ENCODE data around the gene UCN2.

DNA sequence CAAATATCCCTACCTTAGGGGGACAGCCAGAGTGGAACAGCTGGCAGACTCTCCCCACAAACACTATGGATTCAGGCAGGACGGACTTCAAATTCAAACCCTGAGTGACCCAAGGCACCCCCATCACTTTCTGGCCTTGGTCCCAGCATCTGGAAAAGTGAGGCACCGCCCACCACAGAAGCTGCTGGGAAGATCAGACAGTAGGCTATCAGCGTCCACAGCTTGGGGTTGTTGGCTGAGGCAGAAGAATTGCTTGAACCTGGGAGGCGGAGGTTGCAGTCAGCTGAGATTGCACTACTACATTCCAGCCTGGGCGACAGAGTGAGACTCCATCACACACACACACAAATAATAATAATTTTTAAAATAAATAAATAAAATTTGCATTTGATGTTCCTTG lies 15.5 kb downstream of the UCN2 start:
- TF ChIP-seq, protein P1, sequence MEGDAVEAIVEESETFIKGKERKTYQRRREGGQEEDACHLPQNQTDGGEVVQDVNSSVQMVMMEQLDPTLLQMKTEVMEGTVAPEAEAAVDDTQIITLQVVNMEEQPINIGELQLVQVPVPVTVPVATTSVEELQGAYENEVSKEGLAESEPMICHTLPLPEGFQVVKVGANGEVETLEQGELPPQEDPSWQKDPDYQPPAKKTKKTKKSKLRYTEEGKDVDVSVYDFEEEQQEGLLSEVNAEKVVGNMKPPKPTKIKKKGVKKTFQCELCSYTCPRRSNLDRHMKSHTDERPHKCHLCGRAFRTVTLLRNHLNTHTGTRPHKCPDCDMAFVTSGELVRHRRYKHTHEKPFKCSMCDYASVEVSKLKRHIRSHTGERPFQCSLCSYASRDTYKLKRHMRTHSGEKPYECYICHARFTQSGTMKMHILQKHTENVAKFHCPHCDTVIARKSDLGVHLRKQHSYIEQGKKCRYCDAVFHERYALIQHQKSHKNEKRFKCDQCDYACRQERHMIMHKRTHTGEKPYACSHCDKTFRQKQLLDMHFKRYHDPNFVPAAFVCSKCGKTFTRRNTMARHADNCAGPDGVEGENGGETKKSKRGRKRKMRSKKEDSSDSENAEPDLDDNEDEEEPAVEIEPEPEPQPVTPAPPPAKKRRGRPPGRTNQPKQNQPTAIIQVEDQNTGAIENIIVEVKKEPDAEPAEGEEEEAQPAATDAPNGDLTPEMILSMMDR (conservative IDR thresholded peaks at IDR 0.05; ENCODE audit: low read length) = no peak
- no peak for TF ChIP-seq EZH2phosphoT487 (IDR thresholded peaks at IDR 0.05; ENCODE audit: borderline replicate concordance)
